LHCN-M2 (cell line): Measurements from ENCODE around the gene IRF4. TPM values are rescaled to one million over a fixed set of nuclear protein-coding genes. Genes with fewer than 3 reads are reported as not detected.

Experiments
- DNase-seq: peaks from one replicate; pipeline ENCODE4 v3.0.0-alpha.2; 2012; ENCODE audit warnings: low read depth
- total RNA-seq: library from RNA; depleted of rRNA; stranded (reverse); fragments of >200 nt; gene quantifications from 2 replicates; pipeline ENCODE4 v1.2.3, GENCODE V29; 2014

Gene IRF4
- total RNA-seq, 1 experiment from 2014 or later, result not detected

DNA sequence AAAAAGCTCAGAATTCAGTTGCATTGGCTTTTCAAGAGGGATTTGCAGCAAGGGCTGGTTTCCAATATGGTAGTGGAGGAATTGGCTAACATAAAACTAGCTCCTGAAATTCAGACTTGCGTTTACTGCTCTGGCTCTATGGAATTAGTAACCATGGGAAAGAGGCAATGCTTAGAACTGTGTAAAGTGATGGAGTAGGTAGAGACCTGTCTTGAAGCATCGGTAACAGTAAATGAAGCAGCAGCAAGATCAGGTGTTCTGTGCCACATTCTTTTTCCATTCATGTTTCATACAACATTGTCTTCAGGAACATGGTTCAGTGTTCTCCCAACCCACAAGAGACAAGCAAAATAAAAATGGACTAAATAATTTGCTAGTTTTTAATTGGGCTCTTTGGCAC lies 6.5 kb downstream of the IRF4 start:
- DNase-seq, result no peak

DNA sequence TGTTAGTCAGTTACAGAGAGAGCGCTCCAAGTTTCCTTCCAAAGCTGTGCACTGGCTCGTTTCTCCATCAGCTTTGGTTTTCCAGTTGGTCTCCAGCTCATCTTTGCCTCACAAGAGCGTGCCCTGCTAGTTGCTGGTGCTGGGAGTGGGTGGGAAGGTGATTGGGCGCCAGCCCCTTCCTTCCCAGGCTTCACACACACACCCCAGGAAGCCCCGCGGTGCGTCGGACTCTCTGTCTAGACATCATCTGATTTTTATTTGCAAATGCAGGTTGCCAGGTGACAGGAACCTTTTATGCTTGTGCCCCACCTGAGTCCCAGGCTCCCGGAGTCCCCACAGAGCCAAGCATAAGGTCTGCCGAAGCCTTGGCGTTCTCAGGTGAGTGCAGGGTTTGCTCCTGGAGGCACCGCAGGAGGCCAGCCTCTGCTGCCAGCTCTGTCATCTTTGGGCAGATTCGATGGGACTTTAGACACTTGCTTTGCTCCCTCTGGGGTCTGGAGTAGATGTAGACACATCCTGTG lies 7.1 kb downstream of the IRF4 start:
- no peak for DNase-seq

DNA sequence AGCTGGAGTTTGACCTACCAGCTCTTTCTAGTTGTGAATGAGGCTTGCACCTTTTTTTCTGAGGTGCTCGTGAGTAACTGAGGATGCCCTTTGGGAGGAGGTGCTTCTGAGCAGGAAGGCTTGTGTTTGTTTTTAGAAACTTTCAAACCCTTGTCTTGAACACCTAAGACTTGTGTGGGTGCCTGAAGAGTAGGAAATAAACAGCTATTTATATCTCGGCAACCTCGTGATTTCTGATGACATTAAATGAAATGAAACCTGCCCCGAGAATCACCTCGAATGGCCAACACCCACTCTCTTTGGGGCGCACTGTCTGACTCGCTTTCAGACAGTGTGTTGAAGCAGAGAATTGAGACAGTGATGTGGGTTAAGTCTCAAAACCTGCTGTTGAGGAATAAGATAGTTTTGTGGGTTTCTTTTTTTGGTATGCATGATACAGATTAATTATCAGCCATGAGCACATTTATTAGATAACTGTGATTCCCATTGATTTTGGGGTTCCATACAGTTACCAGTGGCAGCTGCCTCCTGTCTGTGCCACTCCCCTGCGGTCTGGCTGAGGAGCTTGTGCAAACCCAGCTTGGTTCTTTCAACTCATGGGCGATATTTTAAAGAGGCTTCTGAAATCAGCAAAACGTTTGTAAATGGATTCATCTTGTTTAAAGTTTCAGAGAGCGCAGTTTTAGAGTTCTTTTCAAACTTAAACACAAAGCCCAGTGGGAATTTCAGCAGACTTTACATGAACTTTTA lies 8.4 kb downstream of the IRF4 start:
- no peak for DNase-seq

GRCh38 chr6:400815-401214 lies 9.3 kb downstream of the IRF4 start:
- DNase-seq, result no peak

GRCh38 chr6:401239-401993 lies 9.9 kb downstream of the IRF4 start:
- no peak for DNase-seq

DNA sequence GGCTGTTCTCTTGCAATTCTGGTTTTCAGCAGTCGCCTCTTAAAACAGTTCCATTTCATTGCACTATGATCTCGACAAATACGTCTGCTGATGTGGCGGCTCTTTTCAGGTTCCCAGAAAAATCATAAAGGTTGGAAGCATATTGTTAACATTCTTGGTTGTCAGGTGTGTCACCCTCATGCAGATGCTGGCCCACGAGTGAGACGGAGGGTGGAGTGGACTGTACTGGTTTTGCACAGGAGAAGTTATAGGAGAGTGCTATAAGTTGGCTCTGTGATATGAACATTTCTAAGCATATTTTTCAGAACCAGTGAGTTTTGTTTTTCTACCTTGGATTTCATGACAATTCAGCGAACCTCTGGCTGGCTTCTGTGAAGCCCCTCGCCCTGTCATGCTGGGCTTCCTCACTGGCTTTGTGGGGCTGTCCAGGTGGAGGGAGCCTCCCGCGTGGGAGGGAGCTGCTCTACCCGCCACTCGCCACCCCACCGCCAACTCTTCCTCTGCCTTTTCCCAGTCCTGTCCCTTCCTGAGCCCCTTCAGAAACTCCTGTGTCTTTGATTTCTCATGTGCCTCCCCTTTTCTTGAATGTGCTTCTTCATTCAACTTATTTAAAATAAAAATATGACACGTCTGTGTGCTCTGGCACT lies 10.6 kb downstream of the IRF4 start:
- DNase-seq, result no peak

DNA sequence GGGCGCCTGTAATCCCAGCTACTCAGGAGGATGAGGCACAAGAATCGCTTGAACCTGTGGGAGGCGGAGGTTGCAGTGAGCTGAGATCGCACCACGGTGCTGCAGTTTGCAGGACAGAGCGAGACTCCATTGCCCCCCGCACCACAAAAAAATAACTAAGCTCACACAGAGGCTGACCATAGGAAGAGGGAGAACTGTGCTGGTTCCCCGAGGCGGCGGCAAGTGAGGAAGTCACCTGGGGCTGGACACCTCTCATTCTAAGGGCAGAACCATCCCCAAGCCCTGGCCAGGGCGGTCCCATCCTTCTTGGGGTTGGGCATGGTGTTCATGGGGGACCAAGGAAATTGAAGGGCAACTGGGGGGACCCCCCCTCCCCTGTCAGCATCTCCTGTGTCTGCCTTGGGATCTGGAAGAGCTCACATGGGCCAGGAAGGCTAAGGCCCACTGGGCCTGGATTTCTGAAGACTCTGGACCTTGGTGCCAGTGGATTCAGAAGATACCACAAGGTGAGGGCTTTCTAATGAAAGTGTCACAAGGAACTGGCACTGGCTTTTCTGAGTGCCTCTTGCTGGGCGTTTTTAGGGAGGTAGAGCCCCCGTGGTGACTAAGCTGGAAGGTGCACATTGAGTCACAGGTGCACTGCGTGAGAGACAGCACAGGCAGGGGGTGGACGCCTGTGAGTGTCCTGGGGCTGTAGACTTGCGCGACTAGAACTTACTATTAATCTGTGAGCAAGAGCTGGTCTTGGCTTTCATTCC lies 11.5 kb downstream of the IRF4 start:
- no peak for DNase-seq

- DNase-seq, result no peak
Observed at GRCh38 chr6:403659-404655, 12.4 kb downstream of the IRF4 start.

DNA sequence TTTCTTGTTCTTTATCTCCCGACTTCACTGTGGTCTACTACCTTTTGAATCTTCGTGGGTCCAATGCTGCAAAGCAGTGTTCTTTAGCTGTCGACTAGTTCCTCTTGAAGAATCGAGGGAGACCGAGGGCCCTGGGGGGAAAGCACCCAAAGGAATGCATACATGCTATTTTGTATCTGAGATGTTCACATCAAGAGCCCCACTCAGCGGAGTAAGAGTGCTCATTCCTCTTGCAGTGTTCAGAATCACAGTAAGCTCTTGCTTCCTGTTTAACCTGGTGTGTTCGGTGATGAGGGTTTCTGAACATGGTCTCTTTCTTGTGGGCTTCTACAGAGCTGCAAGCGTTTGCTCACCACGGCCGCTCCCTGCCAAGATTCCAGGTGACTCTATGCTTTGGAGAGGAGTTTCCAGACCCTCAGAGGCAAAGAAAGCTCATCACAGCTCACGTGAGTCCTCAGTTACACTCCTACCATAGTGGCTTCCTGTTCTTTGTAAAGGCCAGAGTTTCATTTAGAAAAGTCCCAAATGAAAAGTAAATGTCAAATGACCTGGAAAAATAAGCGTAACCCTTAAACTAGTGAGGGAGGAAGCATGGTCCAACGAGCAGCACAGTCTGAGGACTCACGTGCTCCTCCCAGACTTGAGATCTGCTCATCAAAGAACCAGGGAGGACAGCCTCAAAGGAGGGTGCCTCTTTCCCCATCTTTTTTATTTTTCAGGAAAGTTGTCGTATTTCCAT lies 13.3 kb downstream of the IRF4 start:
- no peak for DNase-seq

DNA sequence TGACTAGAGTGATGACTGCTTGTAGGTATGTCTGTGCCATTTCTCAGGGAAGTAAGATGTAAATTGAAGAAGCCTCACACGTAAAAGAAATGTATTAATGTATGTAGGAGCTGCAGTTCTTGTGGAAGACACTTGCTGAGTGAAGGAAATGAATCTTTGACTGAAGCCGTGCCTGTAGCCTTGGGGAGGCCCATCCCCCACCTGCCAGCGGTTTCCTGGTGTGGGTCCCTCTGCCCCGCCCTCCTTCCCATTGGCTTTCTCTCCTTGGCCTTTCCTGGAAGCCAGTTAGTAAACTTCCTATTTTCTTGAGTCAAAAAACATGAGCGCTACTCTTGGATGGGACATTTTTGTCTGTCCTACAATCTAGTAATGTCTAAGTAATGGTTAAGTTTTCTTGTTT lies 16.6 kb downstream of the IRF4 start:
- DNase-seq, result no peak

DNA sequence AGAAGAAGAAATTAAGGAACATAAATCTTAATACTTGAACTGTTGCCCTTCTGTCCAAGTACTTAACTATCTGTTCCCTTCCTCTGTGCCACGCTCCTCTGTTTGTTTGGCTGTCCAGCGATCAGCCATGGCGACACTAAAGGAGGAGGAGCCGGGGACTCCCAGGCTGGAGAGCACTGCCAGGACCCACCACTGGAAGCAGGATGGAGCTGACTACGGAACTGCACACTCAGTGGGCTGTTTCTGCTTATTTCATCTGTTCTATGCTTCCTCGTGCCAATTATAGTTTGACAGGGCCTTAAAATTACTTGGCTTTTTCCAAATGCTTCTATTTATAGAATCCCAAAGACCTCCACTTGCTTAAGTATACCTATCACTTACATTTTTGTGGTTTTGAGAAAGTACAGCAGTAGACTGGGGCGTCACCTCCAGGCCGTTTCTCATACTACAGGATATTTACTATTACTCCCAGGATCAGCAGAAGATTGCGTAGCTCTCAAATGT lies 17.1 kb downstream of the IRF4 start:
- DNase-seq, result peak; percentile 67

GRCh38 chr6:409370-409972 lies 17.9 kb downstream of the IRF4 start:
- DNase-seq, result no peak

DNA sequence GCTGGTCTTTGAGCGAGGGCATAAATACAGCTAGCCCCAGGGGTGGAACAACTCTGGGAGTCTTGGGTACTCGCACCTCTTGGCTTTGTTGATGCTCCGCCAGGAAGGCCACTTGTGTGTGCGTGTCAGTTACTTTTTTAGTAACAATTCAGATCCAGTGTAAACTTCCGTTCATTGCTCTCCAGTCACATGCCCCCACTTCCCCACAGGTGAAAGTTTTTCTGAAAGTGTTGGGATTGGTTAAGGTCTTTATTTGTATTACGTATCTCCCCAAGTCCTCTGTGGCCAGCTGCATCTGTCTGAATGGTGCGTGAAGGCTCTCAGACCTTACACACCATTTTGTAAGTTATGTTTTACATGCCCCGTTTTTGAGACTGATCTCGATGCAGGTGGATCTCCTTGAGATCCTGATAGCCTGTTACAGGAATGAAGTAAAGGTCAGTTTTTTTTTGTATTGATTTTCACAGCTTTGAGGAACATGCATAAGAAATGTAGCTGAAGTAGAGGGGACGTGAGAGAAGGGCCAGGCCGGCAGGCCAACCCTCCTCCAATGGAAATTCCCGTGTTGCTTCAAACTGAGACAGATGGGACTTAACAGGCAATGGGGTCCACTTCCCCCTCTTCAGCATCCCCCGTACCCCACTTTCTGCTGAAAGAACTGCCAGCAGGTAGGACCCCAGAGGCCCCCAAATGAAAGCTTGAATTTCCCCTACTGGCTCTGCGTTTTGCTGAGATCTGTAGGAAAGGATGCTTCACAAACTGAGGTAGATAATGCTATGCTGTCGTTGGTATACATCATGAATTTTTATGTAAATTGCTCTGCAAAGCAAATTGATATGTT lies 19.2 kb downstream of the IRF4 start:
- DNase-seq, result no peak

DNA sequence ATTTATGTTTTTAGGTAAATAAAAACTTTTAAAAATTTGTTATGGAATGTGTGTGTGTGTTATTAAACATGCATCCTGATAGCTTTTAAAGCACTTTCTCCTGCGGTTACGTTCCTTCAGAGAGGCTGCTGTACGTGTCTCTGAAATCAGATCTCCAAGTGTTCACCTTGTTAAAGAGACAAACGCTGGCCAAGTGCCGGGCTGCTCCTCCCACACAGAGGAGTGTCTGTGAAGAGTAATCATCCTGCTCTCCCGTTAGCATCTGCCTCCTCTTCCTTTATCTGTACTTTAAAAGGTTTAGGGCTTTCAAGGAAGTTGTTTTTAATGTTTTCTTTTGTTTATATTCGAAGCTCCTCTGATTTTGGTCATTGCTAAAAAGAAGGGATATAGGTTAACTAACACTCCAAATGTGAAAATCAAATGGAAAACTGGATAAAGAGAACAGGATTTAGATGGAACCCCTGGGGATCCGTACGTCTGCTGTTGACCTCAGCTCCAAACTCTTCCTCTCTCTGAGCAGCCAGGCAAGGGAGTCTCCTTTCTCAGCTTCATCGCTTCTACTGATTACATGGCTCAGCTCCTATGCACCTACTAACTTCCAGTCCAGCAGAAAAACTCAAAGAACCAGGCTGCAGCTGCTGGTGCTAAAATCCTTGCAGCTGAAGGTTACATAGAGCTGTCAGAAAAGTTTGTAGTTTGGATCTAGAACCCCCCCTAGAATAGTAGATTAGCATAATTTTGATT lies 20.0 kb downstream of the IRF4 start:
- no peak for DNase-seq

DNA sequence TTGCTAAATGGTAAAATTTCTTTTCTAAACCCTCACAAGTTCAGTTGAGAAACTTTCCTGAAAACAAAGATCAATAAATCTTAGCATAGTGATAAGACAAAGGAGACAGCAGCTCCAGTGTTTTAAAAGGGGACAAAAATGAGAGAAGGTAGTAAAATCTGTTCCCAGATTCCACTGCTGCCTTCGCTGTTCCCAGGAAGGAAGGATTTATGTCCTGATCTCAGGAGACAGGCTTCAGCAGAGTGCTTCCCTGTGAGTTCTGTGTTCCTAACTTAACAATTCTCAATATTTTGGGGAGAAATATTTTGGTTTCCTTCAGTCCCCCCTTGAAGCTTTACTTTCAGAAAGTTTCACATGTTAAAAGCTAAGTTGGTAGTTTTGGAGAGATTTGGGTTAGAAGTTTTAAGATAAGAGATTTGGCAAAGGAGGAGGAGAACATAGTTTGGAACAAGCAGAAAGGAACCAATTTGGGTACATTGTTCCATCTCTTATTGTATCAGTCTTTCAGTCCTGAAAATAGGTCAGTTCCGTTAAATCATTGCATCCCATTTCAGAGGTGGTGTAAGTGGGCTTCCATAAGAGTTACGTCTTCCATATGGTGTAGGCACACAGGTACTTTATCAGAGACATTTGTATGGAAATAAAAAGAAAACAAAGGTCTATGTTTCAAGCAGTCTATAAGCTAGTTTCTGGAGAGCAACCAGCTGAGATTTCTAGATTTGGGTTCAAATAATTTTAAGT lies 20.8 kb downstream of the IRF4 start:
- no peak for DNase-seq

- DNase-seq, result no peak
Observed at GRCh38 chr6:414447-414846, 22.9 kb downstream of the IRF4 start.

DNA sequence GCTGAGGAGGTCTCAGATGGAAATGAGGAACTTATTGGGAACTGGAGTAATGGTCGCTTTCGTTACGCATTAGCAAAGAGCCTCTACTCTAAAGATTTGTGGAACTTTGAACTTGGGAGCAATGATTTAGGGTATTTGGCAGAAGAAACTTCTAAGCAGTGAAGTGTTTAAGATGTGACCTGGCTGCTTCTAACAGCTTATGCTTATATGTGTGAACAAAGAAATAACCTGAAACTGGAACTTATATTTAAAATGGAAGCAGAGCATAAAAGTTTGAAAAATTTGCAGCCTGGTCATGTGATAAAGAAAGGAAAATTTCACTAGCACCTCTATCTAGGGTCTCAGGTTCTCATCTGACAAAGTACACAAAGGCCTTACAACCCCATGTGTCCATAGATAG lies 23.5 kb downstream of the IRF4 start:
- no peak for DNase-seq
